ENCODE measurements around the gene IL1RAPL1. TPM values are rescaled to one million over a fixed set of nuclear protein-coding genes. Genes with fewer than 3 reads are reported as not detected.

The IL1RAPL1 gene
- total RNA-seq, 1 donor from 2014 or later: 1.2 TPM

DNA sequence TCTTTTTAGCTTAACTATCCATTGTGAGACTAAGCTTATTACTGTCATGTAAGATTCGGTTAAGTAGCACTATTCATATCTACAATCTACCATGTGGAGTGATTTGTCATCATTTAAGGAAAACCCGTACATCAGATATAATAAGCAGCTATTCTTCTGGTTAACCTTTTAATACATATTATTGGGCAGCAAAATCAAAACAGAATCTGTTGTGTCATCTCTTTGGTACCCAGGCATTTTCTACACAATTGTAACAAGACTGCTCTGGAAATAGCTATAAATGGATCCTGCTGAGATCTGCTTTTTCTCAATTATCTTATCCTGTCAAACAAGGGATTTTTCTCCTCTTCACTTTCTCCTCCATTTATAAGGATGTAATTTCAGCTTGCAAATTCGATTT is 1106.7 kb downstream of the IL1RAPL1 start:
- DNase-seq (ENCODE audit: extremely low read depth, low read depth, low spot score): no peak

- DNase-seq (ENCODE audit: extremely low read depth, low read depth, low spot score): no peak
Measured at GRCh38 chrX:29699239-29699638, 1112.0 kb downstream of the IL1RAPL1 start.

GRCh38 chrX:29707088-29707487 is 1119.8 kb downstream of the IL1RAPL1 start:
- no peak for DNase-seq (ENCODE audit: extremely low read depth, low read depth, low spot score)

- DNase-seq (ENCODE audit: extremely low read depth, low read depth, low spot score): no peak
Measured at GRCh38 chrX:29721152-29721551, 1133.9 kb downstream of the IL1RAPL1 start.

GRCh38 chrX:29724316-29724715 is 1137.1 kb downstream of the IL1RAPL1 start:
- DNase-seq (ENCODE audit: extremely low read depth, low read depth, low spot score): no peak

- DNase-seq (ENCODE audit: extremely low read depth, low read depth, low spot score): no peak
Measured at GRCh38 chrX:29726811-29727210, 1139.6 kb downstream of the IL1RAPL1 start.

DNA sequence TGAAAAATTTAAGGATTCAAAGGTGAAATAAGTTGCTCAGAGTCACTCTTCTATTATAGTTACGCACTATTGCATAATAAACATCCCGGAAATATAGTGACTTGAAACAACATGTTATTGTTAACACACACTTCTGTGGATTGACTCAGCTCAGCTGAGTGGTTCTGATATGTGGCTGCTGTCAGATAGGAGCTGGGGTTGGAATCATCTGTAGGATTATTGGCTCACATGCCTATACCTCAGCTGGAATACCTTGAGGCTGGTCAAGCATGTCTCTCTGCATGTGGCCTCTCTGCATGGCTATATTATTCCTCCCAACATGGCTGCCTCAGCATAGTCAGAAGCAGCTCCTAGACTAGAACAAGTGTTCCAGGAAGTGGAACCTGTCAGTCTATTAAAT is 1141.4 kb downstream of the IL1RAPL1 start:
- DNase-seq (ENCODE audit: extremely low read depth, low read depth, low spot score): no peak

DNA sequence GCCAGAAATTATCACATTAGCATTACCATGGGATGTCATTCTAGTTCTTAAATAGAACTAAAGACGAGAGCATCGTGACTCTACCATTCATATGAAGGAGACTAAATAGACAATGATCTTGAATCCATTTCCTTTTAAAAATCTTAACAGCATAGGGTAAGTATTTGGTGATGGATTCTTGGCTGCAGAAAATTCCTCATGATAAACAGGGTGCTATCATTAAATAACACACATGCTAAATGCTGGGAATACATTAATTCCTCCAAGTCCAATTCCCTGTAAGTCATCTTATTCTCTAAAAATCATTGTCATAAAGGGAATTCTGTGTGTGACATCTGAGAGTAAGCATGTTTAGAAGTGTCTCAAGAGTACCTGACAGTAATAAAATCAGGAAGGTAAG is 1157.7 kb downstream of the IL1RAPL1 start:
- DNase-seq (ENCODE audit: extremely low read depth, low read depth, low spot score): no peak

- DNase-seq (ENCODE audit: extremely low read depth, low read depth, low spot score): no peak
Measured at GRCh38 chrX:29746326-29746725, 1159.1 kb downstream of the IL1RAPL1 start.

DNA sequence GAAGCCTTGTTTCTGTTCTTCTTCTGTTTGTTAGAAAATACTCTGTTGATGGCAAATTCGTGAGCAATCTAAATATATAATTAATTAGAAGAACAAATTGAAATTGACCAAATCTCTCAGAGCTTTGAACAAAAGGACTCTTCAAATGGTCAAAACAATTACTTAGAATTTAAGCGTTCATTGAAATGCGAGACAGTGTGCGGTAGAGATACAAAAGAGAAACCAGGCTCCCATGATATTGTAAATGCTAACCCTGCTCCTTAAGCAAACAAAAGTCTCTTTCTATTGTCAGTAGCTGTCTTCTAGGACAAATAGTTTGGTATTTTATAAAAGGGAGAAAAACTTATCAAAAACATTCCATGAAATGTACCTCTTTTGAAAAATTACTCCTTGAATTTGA is 1174.8 kb downstream of the IL1RAPL1 start:
- DNase-seq (ENCODE audit: extremely low read depth, low read depth, low spot score): no peak

DNA sequence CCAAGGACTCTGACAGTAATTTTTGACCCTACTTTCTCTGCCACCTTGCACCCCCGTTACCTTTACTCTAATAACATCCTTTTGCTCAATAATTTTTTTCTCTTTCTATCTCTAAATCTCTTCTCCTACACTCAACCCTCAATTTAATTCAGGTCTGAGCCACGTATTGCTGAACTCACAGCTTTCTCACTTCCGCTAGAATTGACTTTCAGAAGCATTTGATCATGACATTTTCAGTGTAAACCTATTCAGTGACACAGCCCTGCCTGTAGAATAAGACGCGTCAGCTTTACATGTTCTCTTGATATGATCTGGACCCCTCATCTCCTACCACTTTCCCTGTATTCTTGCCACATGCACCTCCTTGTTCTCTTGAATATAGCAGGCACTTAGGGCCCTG is 1188.6 kb downstream of the IL1RAPL1 start:
- DNase-seq (ENCODE audit: extremely low read depth, low read depth, low spot score): no peak

- no peak for DNase-seq (ENCODE audit: extremely low read depth, low read depth, low spot score)
Measured at GRCh38 chrX:29787656-29788055, 1200.4 kb downstream of the IL1RAPL1 start.

- no peak for DNase-seq (ENCODE audit: extremely low read depth, low read depth, low spot score)
Measured at GRCh38 chrX:29788991-29789699, 1201.9 kb downstream of the IL1RAPL1 start.

GRCh38 chrX:29792335-29792734 is 1205.1 kb downstream of the IL1RAPL1 start:
- DNase-seq (ENCODE audit: extremely low read depth, low read depth, low spot score): no peak

GRCh38 chrX:29797156-29797555 is 1209.9 kb downstream of the IL1RAPL1 start:
- no peak for DNase-seq (ENCODE audit: extremely low read depth, low read depth, low spot score)

DNA sequence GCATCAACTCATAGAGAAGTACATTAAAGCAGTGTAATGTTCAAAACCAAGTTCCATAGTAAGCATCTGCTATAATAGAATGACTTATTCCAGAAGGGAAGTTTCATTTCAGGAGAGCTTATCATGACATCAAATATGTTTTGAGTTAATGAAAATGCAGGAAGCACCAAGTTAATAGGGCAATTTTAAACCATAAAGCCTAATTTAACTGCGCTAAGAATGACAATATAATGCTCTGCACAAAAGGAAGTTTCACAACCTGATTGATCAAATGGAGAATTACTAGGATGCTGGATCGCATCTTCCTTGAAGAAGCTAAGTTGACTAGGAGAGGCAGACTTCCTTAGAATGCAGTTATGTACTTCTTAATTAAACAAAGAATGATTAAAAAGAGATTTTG is 1211.2 kb downstream of the IL1RAPL1 start:
- DNase-seq (ENCODE audit: extremely low read depth, low read depth, low spot score): no peak

GRCh38 chrX:29813174-29813573 is 1225.9 kb downstream of the IL1RAPL1 start:
- DNase-seq (ENCODE audit: extremely low read depth, low read depth, low spot score): no peak

DNA sequence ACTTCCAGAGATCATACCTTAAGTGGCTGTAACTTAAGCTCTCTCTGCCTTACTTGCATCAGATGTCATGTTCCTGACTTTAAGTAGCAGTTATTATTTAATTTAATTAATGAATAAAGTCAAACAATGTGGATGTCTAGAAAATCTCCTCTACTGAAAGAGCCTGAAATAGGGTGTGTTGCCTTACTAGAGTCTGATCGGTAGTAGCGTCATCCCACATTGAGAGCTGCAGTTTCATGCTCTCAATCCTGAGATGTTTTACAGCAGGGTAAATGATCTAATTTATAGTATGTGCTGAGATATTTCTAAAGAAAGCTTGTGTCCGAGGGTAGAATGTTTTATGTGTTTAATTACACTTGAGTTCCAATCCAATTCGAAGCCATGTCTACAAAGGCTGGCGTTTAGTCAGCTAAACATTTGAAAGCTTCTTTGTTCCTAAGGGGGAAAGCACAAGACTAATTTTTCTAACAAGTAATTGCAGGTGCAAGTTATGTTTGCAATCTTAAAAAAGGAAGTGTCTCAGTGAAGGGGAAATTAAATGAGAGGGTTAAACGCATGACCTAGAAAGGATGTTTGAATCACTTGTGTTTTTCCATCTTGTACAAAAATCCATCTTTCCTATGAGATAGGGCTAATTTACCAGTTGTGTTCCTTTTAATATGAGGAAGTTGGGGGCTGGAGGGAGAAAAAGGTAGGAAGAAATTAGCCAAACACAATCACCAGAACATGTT is 1237.1 kb downstream of the IL1RAPL1 start:
- no peak for DNase-seq (ENCODE audit: extremely low read depth, low read depth, low spot score)

GRCh38 chrX:29826742-29827141 is 1239.5 kb downstream of the IL1RAPL1 start:
- DNase-seq (ENCODE audit: extremely low read depth, low read depth, low spot score): no peak

- DNase-seq (ENCODE audit: extremely low read depth, low read depth, low spot score): no peak
Measured at GRCh38 chrX:29834311-29834710, 1247.1 kb downstream of the IL1RAPL1 start.

DNA sequence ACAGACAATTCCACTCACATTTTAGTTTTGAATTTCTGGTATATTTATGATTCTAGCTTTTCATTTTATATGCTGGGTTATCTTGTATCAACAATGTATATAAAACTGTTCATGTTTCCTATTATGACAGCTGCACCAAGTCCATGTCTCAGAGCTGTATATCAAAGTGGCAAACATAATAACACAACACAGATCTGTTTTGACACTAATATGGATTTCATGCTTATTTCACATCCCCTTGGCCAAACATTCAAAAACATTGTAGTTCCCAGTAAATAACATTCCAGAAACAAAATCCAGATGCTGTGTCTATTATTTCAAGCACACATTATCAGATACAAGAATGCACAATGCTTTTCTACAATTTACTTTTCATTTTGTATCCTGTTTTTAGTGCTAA is 1247.5 kb downstream of the IL1RAPL1 start:
- DNase-seq (ENCODE audit: extremely low read depth, low read depth, low spot score): no peak

DNA sequence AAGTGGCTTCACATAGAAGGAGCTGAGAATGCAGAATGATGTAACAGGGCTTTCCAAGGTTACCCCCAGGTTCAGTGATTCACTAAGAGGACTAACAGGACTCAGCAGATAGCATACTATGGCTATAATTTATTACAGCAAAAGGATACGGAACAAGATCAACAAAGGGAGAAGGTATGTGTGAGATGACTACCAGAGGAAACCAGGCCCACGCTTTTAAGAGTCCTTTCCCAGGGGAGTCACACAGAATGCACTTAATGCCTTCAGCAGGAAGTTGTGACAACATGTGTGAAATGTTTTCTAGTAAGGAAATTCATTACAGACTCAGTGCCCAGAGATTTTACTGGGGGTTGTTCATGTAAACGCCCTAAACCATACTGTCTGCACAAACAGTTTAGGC is 1254.5 kb downstream of the IL1RAPL1 start:
- no peak for DNase-seq (ENCODE audit: extremely low read depth, low read depth, low spot score)
